ENCODE results near the gene HDHD2.
"Not testable (repeated sequence)": the region's sequence is repeated elsewhere in the genome, so short reads cannot be mapped to it uniquely, and the experiment has no call there.

Gene HDHD2

DNA sequence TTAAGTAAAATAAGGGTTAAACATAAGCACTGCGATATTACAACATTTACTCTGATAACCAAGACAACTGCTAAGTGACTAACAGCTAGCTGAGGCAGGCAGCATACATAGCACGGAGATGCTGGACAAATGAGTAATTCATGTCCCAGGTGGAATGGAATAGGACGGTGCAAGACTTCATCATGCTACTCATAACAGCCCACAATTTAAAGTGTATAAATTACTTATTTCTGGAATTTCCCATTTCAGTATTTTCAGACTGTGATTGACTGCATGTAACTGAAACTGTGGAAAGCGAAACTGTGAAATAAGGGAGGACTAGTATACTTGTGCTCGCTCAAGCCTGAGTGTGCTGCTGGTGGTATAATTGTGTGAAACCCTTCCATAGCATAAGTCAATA, 12.9 kb upstream of the HDHD2 start:
- no peak for DNase-seq (ENCODE audit: low spot score)
- TF ChIP-seq, protein P1, sequence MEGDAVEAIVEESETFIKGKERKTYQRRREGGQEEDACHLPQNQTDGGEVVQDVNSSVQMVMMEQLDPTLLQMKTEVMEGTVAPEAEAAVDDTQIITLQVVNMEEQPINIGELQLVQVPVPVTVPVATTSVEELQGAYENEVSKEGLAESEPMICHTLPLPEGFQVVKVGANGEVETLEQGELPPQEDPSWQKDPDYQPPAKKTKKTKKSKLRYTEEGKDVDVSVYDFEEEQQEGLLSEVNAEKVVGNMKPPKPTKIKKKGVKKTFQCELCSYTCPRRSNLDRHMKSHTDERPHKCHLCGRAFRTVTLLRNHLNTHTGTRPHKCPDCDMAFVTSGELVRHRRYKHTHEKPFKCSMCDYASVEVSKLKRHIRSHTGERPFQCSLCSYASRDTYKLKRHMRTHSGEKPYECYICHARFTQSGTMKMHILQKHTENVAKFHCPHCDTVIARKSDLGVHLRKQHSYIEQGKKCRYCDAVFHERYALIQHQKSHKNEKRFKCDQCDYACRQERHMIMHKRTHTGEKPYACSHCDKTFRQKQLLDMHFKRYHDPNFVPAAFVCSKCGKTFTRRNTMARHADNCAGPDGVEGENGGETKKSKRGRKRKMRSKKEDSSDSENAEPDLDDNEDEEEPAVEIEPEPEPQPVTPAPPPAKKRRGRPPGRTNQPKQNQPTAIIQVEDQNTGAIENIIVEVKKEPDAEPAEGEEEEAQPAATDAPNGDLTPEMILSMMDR (IDR thresholded peaks at IDR 0.05; ENCODE audit: extremely low read depth, missing control alignments): no peak

DNA sequence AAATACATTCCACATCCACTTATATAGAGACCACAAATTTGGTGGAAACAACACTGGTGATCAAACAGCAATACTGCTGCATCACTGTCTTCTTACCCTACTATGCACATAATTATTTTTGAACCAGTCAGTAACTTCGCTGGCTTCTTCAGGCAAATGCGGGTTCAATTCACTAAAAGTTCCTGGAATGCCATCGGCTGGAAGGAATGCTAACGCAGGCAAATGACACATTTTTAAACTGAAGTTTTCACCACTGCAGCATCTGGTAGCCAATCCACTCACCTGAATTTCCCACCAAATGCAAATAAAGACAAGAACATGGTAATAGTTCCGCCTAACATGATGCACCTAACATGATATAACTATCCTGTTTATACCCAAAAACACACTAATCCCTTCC, 10.0 kb upstream of the HDHD2 start:
- TF ChIP-seq, protein P1 (IDR thresholded peaks at IDR 0.05; ENCODE audit: extremely low read depth, missing control alignments): no peak
- no peak for DNase-seq (ENCODE audit: low spot score)

DNA sequence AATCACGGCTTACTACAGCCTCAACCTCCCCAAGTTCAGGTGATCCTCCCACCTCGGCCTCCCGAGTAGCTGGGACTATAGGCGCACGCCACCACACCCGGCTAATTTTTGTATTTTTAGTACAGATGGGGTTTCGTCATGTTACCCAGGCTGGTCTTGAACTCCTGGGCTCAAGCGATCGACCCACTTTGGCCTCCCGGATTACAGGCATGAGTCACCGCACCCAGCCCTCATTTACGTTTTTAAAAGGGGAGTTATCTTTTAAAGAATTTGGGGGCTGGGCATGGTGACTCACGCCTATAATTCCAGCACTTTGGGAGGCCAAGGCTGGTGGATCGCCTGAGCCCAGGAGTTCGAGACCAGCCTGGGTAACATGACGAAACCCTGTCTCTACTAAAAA, 8.1 kb upstream of the HDHD2 start:
- not testable (repeated sequence) for DNase-seq (ENCODE audit: low spot score)

DNA sequence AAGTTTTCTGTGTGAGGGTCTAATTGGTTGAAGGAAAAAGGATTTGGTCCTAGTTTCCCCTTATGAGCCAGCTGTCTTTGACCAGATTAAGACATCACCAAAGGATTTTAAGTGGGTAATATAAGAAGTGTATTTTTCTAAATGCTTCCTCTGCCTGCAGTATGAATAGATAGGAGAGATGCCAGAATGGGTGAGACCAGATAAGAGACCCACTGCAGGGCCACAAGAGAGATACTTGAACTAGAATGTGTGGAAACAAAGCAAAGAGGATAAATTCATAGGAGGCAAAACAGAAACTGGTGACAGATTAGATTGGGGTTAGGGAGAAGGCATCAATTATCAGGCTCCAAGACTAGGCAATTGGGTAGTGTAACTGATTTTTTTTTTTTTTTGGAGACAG, 1.1 kb upstream of the HDHD2 start:
- TF ChIP-seq, protein P1 (IDR thresholded peaks at IDR 0.05; ENCODE audit: extremely low read depth, missing control alignments): no peak
- DNase-seq (ENCODE audit: low spot score): no peak

DNA sequence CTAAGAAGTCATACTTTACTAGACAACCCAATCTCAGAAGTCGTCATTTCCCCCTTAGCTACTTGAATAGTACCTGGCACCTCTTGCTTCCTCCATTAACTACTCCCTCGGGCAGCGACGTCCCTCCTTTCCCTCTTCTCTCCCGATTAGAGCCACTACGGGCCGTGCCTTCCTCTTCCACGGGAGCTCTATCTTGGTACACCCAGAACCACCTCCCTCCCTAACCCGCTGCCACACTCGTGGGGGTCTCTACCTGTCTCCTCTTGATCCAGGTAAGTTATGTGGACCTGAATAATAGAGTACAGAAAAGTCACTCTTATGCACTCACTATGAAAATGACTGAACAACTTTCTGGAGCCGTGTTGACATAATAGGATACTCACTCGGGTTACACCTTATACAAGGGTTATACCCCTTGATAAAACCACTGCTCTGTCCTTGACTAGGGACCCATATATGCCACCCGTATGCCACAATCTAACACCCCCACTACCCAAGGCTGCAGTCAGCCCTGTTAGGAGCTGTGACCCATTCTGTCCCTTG, 595 bp upstream of the HDHD2 start:
- TF ChIP-seq, protein P1 (IDR thresholded peaks at IDR 0.05; ENCODE audit: extremely low read depth, missing control alignments): no peak
- no peak for DNase-seq (ENCODE audit: low spot score)

DNA sequence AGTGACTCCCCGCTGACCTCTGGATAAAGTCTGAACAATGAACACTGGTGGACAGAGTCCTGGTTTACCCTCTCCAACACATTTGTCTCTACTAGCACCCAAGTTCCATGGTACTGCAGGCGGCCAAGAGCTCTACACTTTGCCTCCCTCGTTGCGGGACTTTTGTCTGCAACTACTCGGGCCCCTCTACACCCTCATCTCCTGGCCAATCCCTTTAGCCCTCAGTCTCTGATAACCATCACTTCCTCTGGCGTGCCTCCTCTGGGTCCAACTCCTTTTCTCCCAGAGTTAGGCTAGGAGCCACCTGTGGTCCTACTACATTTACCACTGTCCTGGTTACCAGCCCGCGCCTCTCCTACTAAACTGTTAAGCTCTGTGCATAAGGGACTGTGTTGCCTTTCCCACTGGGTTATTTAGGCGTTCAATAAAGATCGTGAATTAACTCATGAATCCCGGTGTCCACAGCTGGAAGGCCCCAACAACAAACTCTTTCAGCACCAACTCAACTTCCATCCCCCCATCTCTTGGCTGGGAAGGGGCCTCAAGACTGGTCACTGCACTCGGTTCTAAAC, 757 bp downstream of the HDHD2 start:
- DNase-seq (ENCODE audit: low spot score): no peak
- TF ChIP-seq, protein P1 (IDR thresholded peaks at IDR 0.05; ENCODE audit: extremely low read depth, missing control alignments): no peak

DNA sequence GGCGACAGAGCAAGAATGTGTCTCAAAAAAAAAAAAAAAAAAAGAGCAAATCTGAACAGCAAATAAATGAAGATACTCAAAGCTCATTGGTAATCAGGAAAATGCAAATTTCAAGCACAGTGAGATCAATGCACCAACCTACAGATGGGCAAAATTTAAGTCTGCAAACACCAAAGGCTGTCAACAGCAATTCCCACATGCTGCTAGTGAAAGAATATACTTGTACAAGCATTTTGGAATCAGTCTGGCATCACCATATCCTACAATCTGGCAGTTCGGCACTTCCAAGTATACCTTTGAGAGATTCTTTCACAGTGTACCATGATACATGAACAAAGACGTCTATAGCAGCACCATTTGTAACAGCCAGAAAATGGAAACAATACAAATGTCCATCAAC, 4.1 kb downstream of the HDHD2 start:
- TF ChIP-seq, protein P1 (IDR thresholded peaks at IDR 0.05; ENCODE audit: extremely low read depth, missing control alignments): no peak
- DNase-seq (ENCODE audit: low spot score): no peak

DNA sequence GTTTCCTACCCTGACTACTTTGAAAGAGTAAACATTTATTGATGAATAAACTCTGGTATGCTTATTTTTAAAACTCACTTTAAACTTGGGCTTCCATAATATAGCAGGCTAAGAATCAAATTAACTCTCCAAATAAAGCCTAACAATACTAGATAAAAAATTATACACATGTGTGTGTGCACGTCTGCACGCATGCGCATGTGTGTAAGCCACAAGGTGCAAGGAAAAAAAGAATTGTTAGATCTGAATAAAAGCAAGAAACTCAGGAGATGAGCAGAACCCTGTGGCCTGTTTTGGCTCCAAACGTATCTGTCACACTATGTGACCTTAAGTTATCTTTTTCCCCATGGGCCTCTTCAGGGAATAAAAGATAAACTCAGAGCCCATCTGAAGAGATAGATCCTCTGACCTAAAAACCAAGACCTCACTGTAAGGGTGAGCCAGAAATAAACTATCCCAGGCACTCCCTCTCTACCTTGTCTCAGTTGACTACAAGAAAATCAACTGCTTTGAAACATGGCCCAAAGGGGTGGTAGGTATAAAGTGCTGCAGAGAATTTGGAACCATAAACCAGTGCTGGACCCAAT, 6.3 kb downstream of the HDHD2 start:
- TF ChIP-seq, protein P1 (IDR thresholded peaks at IDR 0.05; ENCODE audit: extremely low read depth, missing control alignments): no peak
- DNase-seq (ENCODE audit: low spot score): no peak

Data from GM20000 (cell line).